K562 (cell line): Measurements from ENCODE around the gene GPX5. TPM values are rescaled to one million over a fixed set of nuclear protein-coding genes. Genes with fewer than 3 reads are reported as not detected.
A peak's percentile ranks its signal among the peaks of the same experiment; 100 is the strongest.

Source experiments
- ATAC-seq: fragments of 200-7000 bp; cut with Tn5 transposase; 3 replicates; pipeline ENCODE4 v1.9.1; 2020; ENCODE audit warnings: moderate library complexity
- BruUV-seq: library from RNA; stranded (reverse); fragments of 400-500 nt; replicated peaks from 2 replicates; lab custom pipeline; 2021; lab: Mats Ljungman, UMichigan
- CTCF ChIA-PET: fragments of 300-600 bp; formaldehyde crosslinking; extraction: SDS; loops from one replicate; lab custom pipeline; 2021; ENCODE audit warnings: low intra/inter-chr PET ratio; lab: Yijun Ruan, JAX
- POLR2A ChIA-PET: fragments of 300-600, 350-650 bp; sonication (Branson Sonifier 250); formaldehyde crosslinking; extraction: SDS; loops from one replicate; lab custom pipeline; 2021; ENCODE audit warnings: antibody characterized with exemption, inconsistent platforms; lab: Yijun Ruan, JAX
- DNase-seq, 4 experiments: peaks; one replicate each; pipeline versions ENCODE4 v3.0.0 to v3.0.0-alpha.2; 2011 to 2018; ENCODE audit warnings: low spot score in 3 of 4, mixed read lengths in 3 of 4; ENCODE audit errors: extremely low read depth in 1 of 4
- FAIRE-seq: peaks from 2 replicates; lab custom pipeline; 2011; peaks lifted over from hg19 to GRCh38; lab: Jason Lieb, UNC
- H2AFZ ChIP-seq: 2 replicates; pipeline ENCODE4 v1.6.0; 2011; ENCODE audit warnings: low read depth, low read length, control low read depth, inconsistent platforms
- H3K27ac ChIP-seq: fragments of 200-600 bp; 3 replicates; pipeline ENCODE4 v1.8.0; 2011; ENCODE audit warnings: low read depth, mild to moderate bottlenecking, control low read depth, inconsistent platforms, low read length, moderate library complexity, mixed read lengths; ENCODE audit errors: extremely low read depth
- H3K27me3 ChIP-seq, 2 experiments: fragments of 300-600 bp in 1 of 2; 2 replicates in 1 of 2; 3 replicates in 1 of 2; pipeline versions ENCODE4 v1.6.0 to v1.8.0; 2011; ENCODE audit warnings: inconsistent platforms in 2 of 2, low read length in 2 of 2, mild to moderate bottlenecking in 1 of 2, mixed read lengths in 1 of 2, moderate library complexity in 1 of 2; ENCODE audit not compliant: control insufficient read depth in 2 of 2, insufficient read depth in 2 of 2
- H3K36me3 ChIP-seq: fragments of 300-600 bp; 3 replicates; pipeline ENCODE4 v1.8.0; 2011; ENCODE audit warnings: mild to moderate bottlenecking, low read length, inconsistent platforms; ENCODE audit not compliant: control insufficient read depth, insufficient read depth
- H3K4me1 ChIP-seq, 2 experiments: fragments of 200-600 bp in 1 of 2; replicated peaks in 1 of 2; 2 replicates in 1 of 2; 3 replicates in 1 of 2; pipeline versions ENCODE4 v1.5.1 to v1.8.0; 2011; ENCODE audit warnings: inconsistent platforms in 2 of 2, low read length in 2 of 2, mild to moderate bottlenecking in 1 of 2, mixed read lengths in 1 of 2, moderate library complexity in 1 of 2; ENCODE audit not compliant: control insufficient read depth in 2 of 2, insufficient read depth in 2 of 2
- H3K4me2 ChIP-seq: 2 replicates; pipeline ENCODE4 v1.6.1; 2011; ENCODE audit warnings: low read length, control low read depth, inconsistent platforms, mixed read lengths; ENCODE audit not compliant: insufficient read depth
- H3K4me3 ChIP-seq: fragments of 200-600 bp; sonication (generic), shearing (Covaris generic); 2 replicates; pipeline ENCODE4 v1.5.1; 2016; ENCODE audit warnings: control low read depth, inconsistent platforms
- H3K79me2 ChIP-seq: fragments of 200-600 bp; 3 replicates; pipeline ENCODE4 v1.8.0; 2011; ENCODE audit warnings: low read length, inconsistent platforms; ENCODE audit not compliant: control insufficient read depth, insufficient read depth
- H3K9ac ChIP-seq, 2 experiments: 2 replicates each; pipeline versions ENCODE4 v1.6.0 to v1.6.1; 2011; ENCODE audit warnings: low read depth in 2 of 2, low read length in 2 of 2, control low read depth in 1 of 2, inconsistent platforms in 1 of 2, mild to moderate bottlenecking in 1 of 2, mixed read lengths in 1 of 2; ENCODE audit not compliant: insufficient read depth in 1 of 2
- H3K9me1 ChIP-seq: one replicate; pipeline ENCODE4 v1.6.0; 2011; ENCODE audit warnings: inconsistent platforms, mild to moderate bottlenecking, low read length, moderate library complexity; ENCODE audit not compliant: control insufficient read depth, insufficient read depth
- H3K9me3 ChIP-seq: replicated peaks from 2 replicates; pipeline ENCODE4 v1.5.1; 2011; ENCODE audit warnings: low read depth, low read length, inconsistent platforms; ENCODE audit not compliant: control insufficient read depth, insufficient read depth
- H4K20me1 ChIP-seq: replicated peaks from 2 replicates; pipeline ENCODE4 v1.6.1; 2011; ENCODE audit warnings: low read length, inconsistent platforms, mixed read lengths; ENCODE audit not compliant: control insufficient read depth, insufficient read depth
- C11orf30 ChIP-seq: fragments of 450-650 bp; IDR thresholded peaks from 2 replicates; pipeline ENCODE4 v1.6.1; 2016; ENCODE audit warnings: low read depth, mild to moderate bottlenecking
- HMBOX1 ChIP-seq: sonication (generic); IDR thresholded peaks from 2 replicates; pipeline ENCODE4 v1.6.1; 2016
- MAFG ChIP-seq: fragments of 450-650 bp; conservative IDR thresholded peaks from 2 replicates; pipeline ENCODE4 v1.6.1; 2016; ENCODE audit warnings: missing genetic modification characterization, missing compliant biosample characterization
- MTF1 ChIP-seq: fragments of 250-450 bp; sonication (Bioruptor Pico); IDR thresholded peaks from 2 replicates; pipeline ENCODE4 v1.9.0; 2021; ENCODE audit warnings: moderate library complexity, mild to moderate bottlenecking, inconsistent platforms, borderline replicate concordance
- NFE2 ChIP-seq: IDR thresholded peaks from 2 replicates; pipeline ENCODE4 v1.6.1; 2014; ENCODE audit warnings: antibody characterized with exemption, low read depth
- TAL1 ChIP-seq: fragments of 450-650 bp; IDR thresholded peaks from 2 replicates; pipeline ENCODE4 v1.6.1; 2016; ENCODE audit warnings: mild to moderate bottlenecking
- ZNF316 ChIP-seq: fragments of 450-650 bp; IDR thresholded peaks from 2 replicates; pipeline ENCODE4 v1.6.1; 2016
- WGBS: fragments of 100-300 bp; shearing (Covaris generic); methylation state at CpG from one replicate; pipeline ENCODE4 v1.1.6; 2016; ENCODE audit warnings: low coverage, mixed read lengths; ENCODE audit not compliant: insufficient coverage; ENCODE audit errors: missing lambda C conversion rate; 5-methylcytosine and 5-hydroxymethylcytosine counted together
- in situ Hi-C: fragments of 300-500 bp; cut with MboI; formaldehyde crosslinking; loops from 4 replicates; pipeline ENCODE4 v1.15.0; 2018; ENCODE audit warnings: inconsistent platforms, mixed read lengths
- intact Hi-C: fragments of 100-400 bp; cut with micrococcal nuclease; formaldehyde crosslinking; loops from 2 replicates; pipeline ENCODE4 v1.14.2; 2022
- polyA plus RNA-seq, 8 experiments: library from polyadenylated mRNA; depleted of rRNA in 4 of 8; stranded (reverse) in 5 of 8; unstranded in 3 of 8; fragments of >200 nt; fragmentation: Nextera tagmentation in 2 of 8; fragmentation: Illumina TruSeq in 1 of 8; extraction: Ambion mirVana in 2 of 8; extraction: Trizol in 1 of 8; gene quantifications; 2 replicates each; pipeline versions ENCODE4 v1.2.1 to v1.2.3, GENCODE V29; 2011 to 2014; ENCODE audit warnings: inconsistent platforms in 1 of 8, missing spikeins in 1 of 8
- total RNA-seq, 7 experiments: library from RNA; depleted of rRNA in 6 of 7; stranded (reverse); fragments of >200 nt in 6 of 7; fragmentation: Illumina TruSeq in 2 of 7; extraction: Trizol in 2 of 7; gene quantifications; 2 replicates each; pipeline versions ENCODE4 v1.2.1 to v1.2.3, GENCODE V29; 2011 to 2021; ENCODE audit warnings: low replicate concordance in 1 of 7

Gene GPX5
- total and polyA plus RNA-seq, 9 of the 15 experiments (the other 6 are each of a cell fraction or from before 2014, with no cell fraction given): 0.07 to 0.18 (median 0.15) TPM; not detected in 6

- H4K20me1 ChIP-seq: no peaks in the 10 kb centered on the region
- intact Hi-C loops: loop anchor here (5.0 kb wide), 2 partner anchors 269 to 404 kb away; partner anchors contain the start of gene ZNF165
- in situ Hi-C loops: no loop called here
- H3K4me2 ChIP-seq: no peak overlapping the region
- H3K27me3 ChIP-seq: no peaks in the 10 kb centered on the region
- DNase-seq (no peak), ATAC-seq (no peak), FAIRE-seq (no peak)
- WGBS: 26% methylated on average over 1 of the region's 1 CpG
- H3K4me1 ChIP-seq: peaks cover 9 to 28% of the 10 kb centered on the region in 2 experiments
- ChIA-PET POLR2A (interaction anchor here (1.4 to 1.6 kb wide), 2 partner anchors 56 to 130 kb away, joined by 3 to 4 read pairs; no protein-coding TSS in a partner anchor), CTCF (no interaction called here)
- no peak overlapping the region for H3K4me3 ChIP-seq
- 0 out of 2 replicates have a peak, but pooled peaks have one; percentile 21 for TF ChIP-seq HMBOX1
- TF ChIP-seq MTF1 (CRISPR knock-in tag): no peak
- TF ChIP-seq C11orf30: peak; percentile 82
- TF ChIP-seq ZNF316: peak; percentile 91
- TF ChIP-seq NFE2: peak; percentile 53
- TF ChIP-seq MAFG (tag): peak; percentile 24
- TF ChIP-seq TAL1: no peak
- no peaks in the 10 kb centered on the region for H3K9me3 ChIP-seq
- BruUV-seq: no TSS peak
- no peak overlapping the region for H3K9ac ChIP-seq
- no peaks in the 10 kb centered on the region for H3K9me1 ChIP-seq
- peaks cover 11% of the 10 kb centered on the region for H3K79me2 ChIP-seq
- H3K36me3 ChIP-seq: no peaks in the 10 kb centered on the region
- no peak overlapping the region for H2AFZ ChIP-seq
- H3K27ac ChIP-seq: peak overlapping the region; percentile 25; the same call in 1 of the 3 replicates
Observed at GRCh38 chr6:28486533-28486932, 39.1 kb upstream of the GPX5 start.
